NCI-H1436 (cell line): Measurements from ENCODE around the gene KXD1.

Experiments
- DNase-seq: peaks from one replicate; lab custom pipeline; 2025; lab: John Stamatoyannopoulos, UW

Gene KXD1

GRCh38 chr19:18613589-18614234 lies 56.0 kb downstream of the KXD1 start:
- no peak for DNase-seq

- no peak for DNase-seq
These were observed 58.4 kb downstream of the KXD1 start for GRCh38 chr19:18616023-18616422.

- DNase-seq: no peak
These were observed 59.9 kb downstream of the KXD1 start for GRCh38 chr19:18617562-18617961.

- DNase-seq: no peak
These were observed 60.6 kb downstream of the KXD1 start for GRCh38 chr19:18618236-18618635.
